OCI-LY1 (cell line): ENCODE data around the gene HOXA5.

Experiments
- H2AFZ ChIP-seq: fragments of 200-600 bp; sonication (generic), shearing (Covaris generic); 2 replicates; pipeline ENCODE4 v1.6.0; 2014; ENCODE audit warnings: antibody characterized with exemption, mild to moderate bottlenecking, low read length
- H3F3A ChIP-seq: fragments of 200-600 bp; sonication (generic), shearing (Covaris generic); 2 replicates; pipeline ENCODE4 v1.6.0; 2014; ENCODE audit warnings: mild to moderate bottlenecking, antibody characterized with exemption, low read length, moderate library complexity; ENCODE audit not compliant: insufficient read depth
- H3K27ac ChIP-seq: fragments of 200-600 bp; sonication (generic); 2 replicates; pipeline ENCODE4 v1.5.1; 2014; ENCODE audit warnings: low read length, mixed run types, mild to moderate bottlenecking, low read depth; ENCODE audit not compliant: poor library complexity, severe bottlenecking
- H3K27me3 ChIP-seq: fragments of 200-600 bp; sonication (generic); 2 replicates; pipeline ENCODE4 v1.6.0; 2014; ENCODE audit warnings: antibody characterized with exemption, mild to moderate bottlenecking, low read length, moderate library complexity; ENCODE audit not compliant: insufficient read depth
- H3K36me3 ChIP-seq: fragments of 200-600 bp; sonication (generic); 2 replicates; pipeline ENCODE4 v1.6.1; 2014; ENCODE audit warnings: mild to moderate bottlenecking, antibody characterized with exemption, low read length, moderate library complexity, mixed read lengths; ENCODE audit not compliant: insufficient read depth
- H3K4me1 ChIP-seq: fragments of 200-600 bp; sonication (generic); 2 replicates; pipeline ENCODE4 v1.5.1; 2014; ENCODE audit warnings: mild to moderate bottlenecking, low read length, moderate library complexity; ENCODE audit not compliant: insufficient read depth, severe bottlenecking
- H3K4me2 ChIP-seq: fragments of 200-600 bp; sonication (generic), shearing (Covaris generic); 2 replicates; pipeline ENCODE4 v1.6.1; 2014; ENCODE audit warnings: low read length
- H3K4me3 ChIP-seq: fragments of 200-600 bp; sonication (generic); 2 replicates; pipeline ENCODE4 v1.5.1; 2014; ENCODE audit warnings: low read length, low read depth, mild to moderate bottlenecking, mixed read lengths; ENCODE audit not compliant: poor library complexity, severe bottlenecking
- H3K79me2 ChIP-seq: fragments of 200-600 bp; shearing (Covaris generic); 2 replicates; pipeline ENCODE4 v1.6.1; 2016; ENCODE audit warnings: mixed run types, low read length, mixed read lengths; ENCODE audit not compliant: insufficient read depth
- H3K9ac ChIP-seq: fragments of 200-600 bp; sonication (generic), shearing (Covaris generic); 2 replicates; pipeline ENCODE4 v1.6.1; 2014; ENCODE audit warnings: mild to moderate bottlenecking, low read length, mixed read lengths
- H3K9me2 ChIP-seq: fragments of 200-600 bp; sonication (generic), shearing (Covaris generic); 2 replicates; pipeline ENCODE4 v1.6.1; 2014; ENCODE audit warnings: low read depth, mild to moderate bottlenecking, low read length, mixed read lengths
- H3K9me3 ChIP-seq: fragments of 200-600 bp; shearing (Covaris generic); 2 replicates; pipeline ENCODE4 v1.6.1; 2014; ENCODE audit warnings: low read length, mixed read lengths
- H4K20me1 ChIP-seq: fragments of 200-600 bp; sonication (generic), shearing (Covaris generic); 2 replicates; pipeline ENCODE4 v1.6.0; 2016; ENCODE audit warnings: mild to moderate bottlenecking, low read length; ENCODE audit not compliant: insufficient read depth
- CTCF ChIP-seq: fragments of 200-600 bp; sonication (generic), shearing (Covaris generic); IDR thresholded peaks from 2 replicates; pipeline ENCODE4 v1.5.1; 2017; ENCODE audit warnings: mild to moderate bottlenecking, antibody characterized with exemption, low read length, moderate library complexity, mixed read lengths
- EZH2 ChIP-seq: fragments of 200-600 bp; sonication (generic), shearing (Covaris generic); IDR thresholded peaks from 2 replicates; pipeline ENCODE4 v1.8.0; 2017; ENCODE audit warnings: borderline replicate concordance, mixed run types, mild to moderate bottlenecking, antibody characterized with exemption, low read length, moderate library complexity, mixed read lengths

The HOXA5 gene

GRCh38 chr7:27143023-27143949 lies at the start of gene HOXA5:
Gene HOXA5 (minus strand): TSS chr7:27143681. CDS start chr7:27143607, 74 bp downstream.
- Histone ChIP-seq H3K9me2 (no peaks in the 10 kb centered on the region), H4K20me1 (no peaks in the 10 kb centered on the region), H2AFZ (peak within 1 kb of the TSS; percentile 24; the same call in 1 of the 2 replicates), H3K4me1 (peaks cover 34% of the 10 kb centered on the region), H3K4me2 (peak within 1 kb of the TSS; percentile 82), H3F3A (no peaks in the 10 kb centered on the region), H3K4me3 (peak within 1 kb of the TSS; percentile 67), H3K27ac (no peak within 1 kb of the TSS), H3K27me3 (peaks cover 5% of the 10 kb centered on the region; the same call in 1 of the 2 replicates), H3K79me2 (no peaks in the 10 kb centered on the region), H3K9ac (peak within 1 kb of the TSS; percentile 47; the same call in 1 of the 2 replicates), H3K36me3 (no peaks in the 10 kb centered on the region), H3K9me3 (no peaks in the 10 kb centered on the region)
- TF ChIP-seq CTCF (peak; percentile 99), EZH2 (no peak)

DNA sequence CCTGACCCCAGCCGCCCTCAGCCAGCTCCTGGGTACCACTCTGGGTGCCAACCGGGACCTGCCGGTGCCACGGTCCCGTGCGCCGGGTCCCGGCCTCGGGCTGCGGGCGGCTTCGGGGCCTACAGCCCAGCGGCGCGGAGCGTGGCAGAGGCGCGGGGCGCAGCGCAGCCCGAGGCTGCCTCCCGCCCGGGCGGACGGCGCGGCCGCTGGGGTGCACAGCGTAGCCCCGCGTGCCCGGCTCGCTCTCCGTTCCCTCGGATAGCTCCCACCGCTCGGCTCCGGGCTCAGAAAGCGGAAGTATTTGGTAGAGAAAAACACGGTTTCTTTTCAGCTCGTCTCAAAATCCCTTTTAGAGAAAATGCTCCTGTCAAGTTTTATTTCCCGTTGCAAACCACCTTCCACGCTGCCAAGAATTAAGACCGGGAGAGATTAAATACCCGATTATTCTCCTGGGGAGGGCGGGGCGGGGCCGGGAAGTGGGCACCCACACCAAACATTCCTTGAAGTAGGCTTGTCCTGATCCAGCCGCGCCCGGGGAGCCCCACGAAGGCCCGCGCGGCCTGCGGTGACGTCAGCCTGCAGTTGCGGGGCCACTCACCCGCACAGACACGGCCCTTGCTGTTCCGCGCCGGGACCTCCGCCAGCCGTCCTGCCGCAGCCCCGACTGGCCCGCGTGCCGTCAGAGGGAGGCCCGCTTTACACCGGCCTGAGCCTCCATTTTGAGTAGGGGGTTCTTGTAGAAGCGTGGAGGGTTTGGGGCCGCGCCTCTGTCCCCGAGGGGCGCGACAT lies 49.3 kb upstream of the HOXA5 start:
- Histone ChIP-seq H3K79me2 (no peaks in the 10 kb centered on the region), H3K9me3 (no peaks in the 10 kb centered on the region), H3K9ac (no peak overlapping the region), H3K4me2 (peak overlapping the region; percentile 47), H3F3A (no peaks in the 10 kb centered on the region), H4K20me1 (no peaks in the 10 kb centered on the region), H3K27me3 (peaks cover 4% of the 10 kb centered on the region; the same call in 1 of the 2 replicates), H2AFZ (no peak overlapping the region), H3K36me3 (no peaks in the 10 kb centered on the region), H3K9me2 (no peaks in the 10 kb centered on the region), H3K4me1 (peaks cover 10% of the 10 kb centered on the region), H3K4me3 (peak overlapping the region; percentile 42), H3K27ac (no peak overlapping the region)
- no peak for TF ChIP-seq CTCF
- TF ChIP-seq EZH2: no peak

GRCh38 chr7:27191833-27192545 lies 48.5 kb upstream of the HOXA5 start:
- no peak for TF ChIP-seq CTCF
- no peak for TF ChIP-seq EZH2
- Histone ChIP-seq H2AFZ (no peak overlapping the region), H3F3A (no peaks in the 10 kb centered on the region), H3K27ac (no peak overlapping the region), H3K9ac (no peak overlapping the region), H4K20me1 (no peaks in the 10 kb centered on the region), H3K4me3 (no peak overlapping the region), H3K79me2 (no peaks in the 10 kb centered on the region), H3K9me2 (no peaks in the 10 kb centered on the region), H3K36me3 (no peaks in the 10 kb centered on the region), H3K4me1 (peaks cover 10% of the 10 kb centered on the region), H3K4me2 (peak overlapping the region; percentile 47), H3K27me3 (peaks cover 4% of the 10 kb centered on the region; the same call in 1 of the 2 replicates), H3K9me3 (no peaks in the 10 kb centered on the region)
